AG08396 (cell line): ENCODE measurements around the gene DARS2.
"Not testable (repeated sequence)": the region's sequence is repeated elsewhere in the genome, so short reads cannot be mapped to it uniquely, and the experiment has no call there.

Source experiments
- DNase-seq: peaks from one replicate; pipeline ENCODE4 v3.0.0; 2012; ENCODE audit warnings: low spot score, mixed read lengths

Gene DARS2, protein sequence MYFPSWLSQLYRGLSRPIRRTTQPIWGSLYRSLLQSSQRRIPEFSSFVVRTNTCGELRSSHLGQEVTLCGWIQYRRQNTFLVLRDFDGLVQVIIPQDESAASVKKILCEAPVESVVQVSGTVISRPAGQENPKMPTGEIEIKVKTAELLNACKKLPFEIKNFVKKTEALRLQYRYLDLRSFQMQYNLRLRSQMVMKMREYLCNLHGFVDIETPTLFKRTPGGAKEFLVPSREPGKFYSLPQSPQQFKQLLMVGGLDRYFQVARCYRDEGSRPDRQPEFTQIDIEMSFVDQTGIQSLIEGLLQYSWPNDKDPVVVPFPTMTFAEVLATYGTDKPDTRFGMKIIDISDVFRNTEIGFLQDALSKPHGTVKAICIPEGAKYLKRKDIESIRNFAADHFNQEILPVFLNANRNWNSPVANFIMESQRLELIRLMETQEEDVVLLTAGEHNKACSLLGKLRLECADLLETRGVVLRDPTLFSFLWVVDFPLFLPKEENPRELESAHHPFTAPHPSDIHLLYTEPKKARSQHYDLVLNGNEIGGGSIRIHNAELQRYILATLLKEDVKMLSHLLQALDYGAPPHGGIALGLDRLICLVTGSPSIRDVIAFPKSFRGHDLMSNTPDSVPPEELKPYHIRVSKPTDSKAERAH

DNA sequence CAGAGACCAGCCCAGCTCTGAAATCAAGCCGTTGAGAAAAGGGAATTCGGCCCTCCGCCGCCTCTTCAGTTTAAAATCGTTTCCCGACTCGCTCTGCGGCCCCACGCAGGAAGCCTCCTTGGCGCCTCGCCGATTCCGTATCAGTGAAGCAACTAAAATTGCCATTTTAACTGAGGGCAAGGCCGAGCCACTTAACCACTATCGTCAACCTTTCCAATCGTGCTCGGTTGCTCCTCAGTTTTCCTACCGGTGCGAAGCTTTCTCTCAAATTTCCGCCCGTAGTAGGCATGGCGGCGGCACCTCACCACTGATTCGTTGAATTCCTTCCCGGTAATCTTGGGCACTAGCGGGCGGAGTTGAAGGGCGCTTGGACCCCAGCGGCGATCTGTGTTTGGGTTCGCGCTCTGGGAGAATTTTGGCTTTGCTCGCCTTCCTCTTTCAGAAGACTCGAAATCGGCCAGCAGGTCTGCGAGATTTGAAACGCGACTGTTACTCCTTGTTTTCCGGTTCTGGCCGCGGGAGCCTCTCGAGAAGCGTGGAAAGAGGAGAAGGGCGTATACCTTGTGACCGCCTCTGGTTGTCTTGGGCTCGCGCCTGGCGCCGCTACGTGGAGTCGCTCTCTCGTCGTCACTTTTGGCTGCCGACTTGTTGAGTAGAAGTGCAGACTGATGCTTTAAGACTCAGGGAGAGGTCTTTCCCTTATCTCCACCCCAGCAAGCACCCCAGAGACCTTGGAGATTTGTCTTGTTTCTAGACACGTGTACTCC, at the start of gene DARS2, which contains the start of gene CENPL:
DARS2 (plus strand) TSS at position 359 of the 767 bp plus-strand sequence. CDS start 557 bp downstream, outside the sequence.
CENPL (minus strand) TSS at position 569 of the 767 bp plus-strand sequence. CDS start 13,584 bp downstream, outside the sequence.
- peak; percentile 90 for DNase-seq

GRCh38 chr1:173775578-173776226, 48.8 kb upstream of the DARS2 start:
- no peak for DNase-seq

DNA sequence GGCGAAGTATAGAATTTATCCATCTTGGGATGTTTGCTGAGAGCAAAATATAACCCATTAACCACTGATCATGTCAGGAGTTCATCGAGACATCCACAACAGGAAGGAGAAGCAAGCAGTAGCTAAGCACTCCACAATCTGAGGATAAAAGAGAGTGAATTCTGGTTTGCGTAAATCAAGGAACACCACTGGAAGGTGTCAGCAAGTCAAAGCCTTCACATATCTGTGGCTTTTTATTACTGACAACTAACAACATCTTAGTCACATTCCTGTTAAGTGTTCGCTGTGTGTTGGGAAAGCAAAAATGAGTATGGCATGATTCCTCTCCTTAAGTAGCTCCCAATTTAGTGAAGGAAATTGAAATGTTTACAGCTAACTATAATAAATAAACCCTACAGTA, 44.5 kb upstream of the DARS2 start:
- DNase-seq = no peak

DNA sequence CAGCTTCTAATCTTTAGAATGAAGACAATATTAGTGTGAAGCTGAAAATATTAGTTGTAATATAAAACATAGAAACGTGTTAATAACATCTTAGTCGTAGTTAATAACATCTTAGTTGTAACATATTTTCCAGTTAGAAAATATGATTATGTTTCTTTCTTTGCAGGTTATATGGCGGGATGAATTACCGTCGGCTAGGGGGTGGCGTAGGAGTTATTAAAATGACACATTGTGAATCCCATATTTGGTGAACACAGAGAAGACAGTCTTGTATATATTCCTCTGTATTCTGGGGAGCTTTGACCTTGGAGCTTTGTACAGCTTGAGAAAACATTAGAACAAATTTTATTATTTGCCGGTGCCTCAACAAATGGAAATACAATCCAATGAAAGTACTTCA, 39.5 kb upstream of the DARS2 start:
- no peak for DNase-seq

DNA sequence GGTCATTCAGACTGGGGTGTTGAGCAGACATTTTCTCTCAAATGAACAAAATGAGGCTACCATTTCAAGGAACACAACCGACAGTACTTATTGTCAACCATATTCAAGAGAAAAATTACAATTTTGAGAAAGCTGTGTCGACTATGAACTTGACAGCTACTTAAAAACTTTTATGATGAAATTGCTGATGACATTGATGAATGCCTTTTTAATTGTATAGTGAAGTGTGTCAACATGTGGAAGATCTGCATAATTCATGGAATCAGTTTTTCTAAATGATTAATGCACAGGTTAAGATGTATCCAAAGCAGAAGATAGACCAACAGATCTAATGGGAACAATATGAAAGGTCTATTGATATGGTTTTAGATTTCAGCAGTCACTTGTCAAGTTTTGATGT, 34.6 kb upstream of the DARS2 start:
- no peak for DNase-seq

- DNase-seq = no peak
Observed at GRCh38 chr1:173798078-173798477, 26.4 kb upstream of the DARS2 start.

- not testable (repeated sequence) for DNase-seq
Observed at GRCh38 chr1:173799995-173800394, 24.5 kb upstream of the DARS2 start.

- DNase-seq = no peak
Observed at GRCh38 chr1:173802961-173803360, 21.5 kb upstream of the DARS2 start.

DNA sequence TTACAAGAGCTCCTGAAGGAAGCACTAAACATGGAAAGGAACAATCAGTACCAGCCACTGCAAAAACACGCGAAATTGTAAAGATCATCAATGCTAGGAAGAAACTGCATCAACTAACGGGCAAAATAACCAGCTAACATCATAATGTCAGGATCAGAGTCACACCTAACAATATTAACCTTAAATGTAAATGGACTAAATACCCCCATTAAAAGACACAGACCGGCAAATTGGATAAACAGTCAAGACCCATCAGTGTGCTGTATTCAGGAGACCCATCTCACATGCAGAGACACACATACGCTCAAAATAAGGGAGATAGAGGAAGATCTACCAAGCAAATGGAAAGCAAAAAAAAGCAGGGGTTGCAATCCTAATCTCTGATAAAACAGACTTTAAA, 10.8 kb upstream of the DARS2 start:
- not testable (repeated sequence) for DNase-seq

DNA sequence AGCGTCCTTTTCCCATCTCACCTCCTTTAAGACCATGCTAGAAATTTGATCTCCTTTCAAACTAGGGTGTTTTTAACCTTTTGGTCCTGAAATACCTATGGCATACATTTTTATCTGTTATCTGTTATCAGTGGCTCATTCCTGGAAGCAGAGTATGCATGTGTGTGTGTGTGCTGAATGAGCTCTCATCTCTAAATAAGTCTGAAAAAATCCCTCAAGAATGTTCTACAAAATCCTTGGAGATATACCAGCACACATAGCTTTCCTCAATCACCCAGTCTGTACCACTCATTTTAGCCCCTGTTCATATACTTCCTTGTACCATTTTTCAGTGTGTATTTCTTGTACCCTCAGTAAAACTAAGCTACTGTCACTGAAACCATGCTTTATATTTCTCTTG, 6.0 kb upstream of the DARS2 start:
- DNase-seq = no peak

DNA sequence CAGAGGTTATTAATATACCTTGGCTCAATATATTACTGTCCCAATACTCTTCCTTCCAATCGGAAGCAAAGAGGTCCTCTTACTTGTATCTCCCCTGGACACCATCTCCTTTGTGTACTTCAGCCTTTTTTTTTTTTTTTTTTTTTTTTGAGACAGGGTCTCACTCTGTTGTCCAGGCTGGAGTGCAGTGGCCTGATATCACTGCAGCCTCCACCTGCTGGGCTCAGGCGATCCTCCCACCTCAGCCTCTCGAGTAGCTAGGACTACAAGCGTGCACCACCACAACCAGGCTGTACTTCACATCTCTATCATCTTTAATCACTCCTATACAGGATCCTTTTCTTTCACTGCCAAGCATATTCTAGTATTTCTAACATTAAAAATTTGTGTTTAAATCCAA, 2.8 kb upstream of the DARS2 start:
- no peak for DNase-seq

GRCh38 chr1:173823781-173824314, 625 bp upstream of the DARS2 start:
- DNase-seq = no peak

GRCh38 chr1:173827611-173828010, 3.1 kb downstream of the DARS2 start:
- DNase-seq = no peak

DNA sequence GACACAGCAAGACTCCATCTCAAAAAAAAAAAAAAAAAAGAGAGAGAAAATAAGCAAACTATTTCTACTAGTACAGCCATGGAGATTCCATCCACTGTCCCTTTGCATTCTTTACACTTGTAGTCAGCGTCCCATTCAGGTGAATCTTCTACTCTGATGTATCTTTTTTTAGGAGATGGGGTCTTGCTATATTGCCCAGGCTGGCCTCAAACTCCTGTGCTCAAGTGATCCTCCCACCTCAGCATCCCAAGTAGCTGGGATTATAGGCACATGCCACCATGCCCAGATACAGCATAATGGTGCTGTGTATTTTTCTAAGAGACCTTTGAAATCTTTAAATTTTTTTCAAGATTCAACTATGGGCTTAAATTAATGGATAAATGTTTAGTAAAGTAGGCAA, 8.3 kb downstream of the DARS2 start:
- no peak for DNase-seq

GRCh38 chr1:173852105-173852504, 27.6 kb downstream of the DARS2 start:
- DNase-seq = no peak

- DNase-seq = peak; percentile 32
Observed at GRCh38 chr1:173853074-173853473, 28.6 kb downstream of the DARS2 start.

GRCh38 chr1:173856014-173856413, 31.5 kb downstream of the DARS2 start:
- no peak for DNase-seq

GRCh38 chr1:173856903-173857302, 32.4 kb downstream of the DARS2 start:
- no peak for DNase-seq

GRCh38 chr1:173857363-173857917, 33.0 kb downstream of the DARS2 start:
- DNase-seq = no peak

DNA sequence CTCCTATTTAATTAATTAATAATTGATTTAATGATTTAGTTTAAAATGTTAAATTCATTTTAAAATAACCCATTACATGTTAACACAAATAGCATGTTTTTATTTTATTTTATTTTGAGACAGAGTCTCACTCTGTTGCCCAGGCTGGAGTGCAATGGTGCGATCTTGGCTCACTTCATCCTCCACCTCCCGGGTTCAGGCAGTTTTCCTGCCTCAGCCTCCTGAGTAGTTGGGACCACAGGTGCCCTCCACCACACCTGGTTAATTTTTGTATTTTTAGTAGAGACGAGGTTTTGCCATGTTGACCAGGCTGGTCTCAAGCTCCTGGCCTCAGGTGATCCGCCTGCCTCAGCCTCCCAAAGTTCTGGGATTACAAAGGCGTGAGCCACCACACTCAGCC, 35.1 kb downstream of the DARS2 start:
- DNase-seq = not testable (repeated sequence)

GRCh38 chr1:173860065-173860464, 35.6 kb downstream of the DARS2 start:
- DNase-seq = no peak
